HG02884 (cell line): ENCODE measurements around the gene KRTAP10-9.
"Not testable (repeated sequence)": the region's sequence is repeated elsewhere in the genome, so short reads cannot be mapped to it uniquely, and the experiment has no call there.

Experiments used
- ATAC-seq: cut with Tn5 transposase; IDR thresholded peaks from one replicate; pipeline ENCODE4 v1.9.1; 2021; ENCODE audit warnings: mild to moderate bottlenecking, moderate library complexity; ENCODE audit not compliant: unreplicated experiment

The KRTAP10-9 gene

DNA sequence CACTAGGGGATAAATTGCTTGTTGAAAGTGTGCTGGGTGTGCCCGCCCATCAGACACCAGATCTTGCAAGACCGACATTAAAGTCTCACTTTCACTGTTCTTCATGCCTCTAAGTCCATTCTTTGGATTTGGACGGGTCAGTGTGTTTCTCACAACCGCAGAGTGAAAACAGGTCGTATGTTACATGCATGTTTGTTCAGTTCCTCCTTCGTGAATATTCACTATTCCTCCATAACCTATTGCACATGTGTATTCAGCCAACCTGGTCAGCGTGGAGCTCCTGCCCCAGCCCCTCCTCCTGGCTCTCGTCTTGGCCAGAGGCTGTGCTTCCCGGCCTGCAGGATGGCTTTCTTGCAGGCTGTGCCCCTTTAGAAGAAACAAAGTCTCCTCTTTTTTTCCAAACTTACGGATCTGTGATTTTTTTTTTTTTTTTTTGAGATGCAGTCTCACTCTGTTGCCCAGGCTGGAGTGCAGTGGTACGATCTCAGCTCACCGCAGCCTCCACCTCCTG is 32.4 kb upstream of the KRTAP10-9 start:
- no peak for ATAC-seq

DNA sequence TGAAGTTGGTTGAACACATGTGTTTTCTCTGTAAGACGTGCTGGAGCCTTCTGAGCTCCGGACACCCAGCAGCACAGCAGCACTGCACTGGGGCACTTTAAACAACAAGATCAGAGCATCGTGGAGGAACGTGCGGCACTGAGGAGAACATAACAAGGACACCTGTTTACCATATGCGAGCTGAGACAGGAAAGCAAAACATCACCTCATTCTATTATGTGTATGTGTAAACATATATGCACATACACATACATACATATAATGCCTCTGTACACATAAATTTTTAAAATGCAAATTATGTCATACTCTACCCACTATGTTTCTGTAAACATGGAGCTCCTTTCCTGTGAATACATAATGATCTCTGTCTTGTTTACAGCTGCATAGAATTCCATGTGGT is 31.4 kb upstream of the KRTAP10-9 start:
- no peak for ATAC-seq

DNA sequence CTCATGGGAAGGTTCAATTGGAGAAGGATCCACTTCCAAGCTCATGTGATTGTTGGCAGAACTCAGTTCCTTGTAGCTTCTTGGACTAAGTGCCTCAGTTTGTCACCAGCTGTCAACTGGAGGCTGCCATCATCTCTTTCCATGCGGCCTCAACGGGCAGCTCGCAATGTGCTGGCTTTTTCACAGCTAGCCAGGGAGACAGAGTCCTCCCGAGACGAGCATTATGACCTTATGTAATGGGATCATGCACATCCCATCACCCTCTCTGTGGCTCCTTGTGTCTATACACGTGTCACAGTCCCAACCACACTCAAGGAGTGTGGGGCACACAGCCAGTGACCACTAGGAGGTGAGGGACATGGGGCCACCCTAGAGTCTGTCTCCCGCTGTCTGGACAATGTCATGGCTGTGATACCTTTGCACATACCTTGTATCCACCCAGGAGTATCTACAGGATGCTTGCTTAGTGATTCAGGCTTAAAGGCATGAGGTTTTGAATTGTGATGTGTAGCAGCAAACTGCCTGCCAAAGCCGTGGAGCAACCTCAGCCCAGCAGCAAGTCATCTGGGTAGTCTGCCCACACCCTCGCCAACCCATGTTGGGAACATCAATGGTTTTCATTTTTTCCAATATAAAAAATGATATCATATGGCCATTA is 30.7 kb upstream of the KRTAP10-9 start:
- no peak for ATAC-seq

- no peak for ATAC-seq
These were observed 28.8 kb upstream of the KRTAP10-9 start for GRCh38 chr21:44598061-44598460.

DNA sequence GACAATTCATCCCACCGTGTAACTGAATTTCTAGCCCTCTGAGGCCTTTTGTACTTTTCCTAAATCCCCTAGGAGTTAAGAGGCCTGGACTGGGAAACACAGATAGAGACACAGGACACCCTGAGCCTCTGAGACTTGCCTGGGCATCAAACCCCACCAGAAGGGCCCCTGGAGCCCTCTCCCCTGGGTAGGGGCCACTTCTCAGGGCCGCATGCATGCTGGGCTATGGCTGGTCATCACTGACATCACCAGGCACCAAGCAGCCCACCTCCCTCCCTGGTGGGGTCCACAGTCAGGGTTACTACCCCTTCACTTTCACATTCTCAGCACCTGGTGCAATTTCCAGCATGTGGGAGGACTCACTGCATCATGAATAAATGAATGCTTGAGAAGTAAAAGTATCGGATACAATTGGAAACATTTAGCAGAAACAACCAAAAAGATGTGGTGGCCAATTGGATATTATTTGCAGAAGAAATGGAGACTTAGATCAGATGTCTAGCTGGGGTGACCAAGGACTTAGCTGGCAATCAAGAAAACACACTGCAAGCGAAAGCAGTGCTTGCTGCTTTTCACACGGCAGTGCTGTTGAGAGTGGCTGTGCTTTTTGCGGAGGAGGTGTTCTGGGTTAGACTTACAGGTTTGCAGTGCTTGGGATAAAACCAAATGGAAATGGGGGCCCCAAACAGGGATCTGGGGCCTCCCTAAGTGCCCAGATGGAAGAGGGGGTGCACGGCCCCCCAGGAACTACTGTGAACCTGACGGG is 27.4 kb upstream of the KRTAP10-9 start:
- ATAC-seq: no peak

DNA sequence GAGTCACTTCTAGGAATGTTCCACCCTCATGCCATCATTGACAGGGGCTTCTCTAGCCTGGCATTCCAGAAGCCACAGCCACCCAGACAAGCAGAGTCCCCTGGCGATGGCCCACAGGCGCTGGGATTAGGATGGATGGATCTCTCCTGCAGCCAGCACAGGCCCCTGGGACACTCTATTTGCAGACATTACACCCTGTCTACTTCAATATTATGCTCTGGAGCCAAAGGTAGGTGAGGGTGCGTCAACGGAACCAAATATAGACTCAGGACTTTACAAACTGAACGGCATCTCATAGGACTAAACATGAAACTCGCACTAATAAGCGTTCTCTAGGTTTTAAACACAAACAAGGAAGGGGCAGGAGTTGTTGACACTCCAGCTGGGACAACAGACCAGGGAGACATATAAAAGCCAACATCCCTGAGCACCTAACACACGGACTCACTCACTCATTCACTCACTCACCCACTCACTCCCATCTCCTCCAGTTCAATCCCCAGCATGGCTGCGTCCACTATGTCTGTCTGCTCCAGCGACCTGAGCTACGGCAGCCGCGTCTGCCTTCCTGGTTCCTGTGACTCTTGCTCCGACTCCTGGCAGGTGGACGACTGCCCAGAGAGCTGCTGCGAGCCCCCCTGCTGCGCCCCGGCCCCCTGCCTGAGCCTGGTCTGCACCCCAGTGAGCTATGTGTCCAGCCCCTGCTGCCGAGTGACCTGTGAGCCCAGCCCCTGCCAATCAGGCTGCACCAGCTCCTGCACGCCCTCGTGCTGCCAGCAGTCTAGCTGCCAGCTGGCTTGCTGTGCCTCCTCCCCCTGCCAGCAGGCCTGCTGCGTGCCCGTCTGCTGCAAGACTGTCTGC is 26.5 kb upstream of the KRTAP10-9 start, which contains the start of gene KRTAP10-7:
TSS of gene KRTAP10-7 (plus strand) at position 480 of the 861 bp plus-strand sequence. CDS start at position 505, 25 bp downstream.
- ATAC-seq: not testable (repeated sequence)

- not testable (repeated sequence) for ATAC-seq
These were observed 25.8 kb upstream of the KRTAP10-9 start for GRCh38 chr21:44601091-44601490.

GRCh38 chr21:44601596-44602462 is 25.1 kb upstream of the KRTAP10-9 start:
- ATAC-seq: no peak

- ATAC-seq: no peak
These were observed 24.4 kb upstream of the KRTAP10-9 start for GRCh38 chr21:44602463-44602850.

DNA sequence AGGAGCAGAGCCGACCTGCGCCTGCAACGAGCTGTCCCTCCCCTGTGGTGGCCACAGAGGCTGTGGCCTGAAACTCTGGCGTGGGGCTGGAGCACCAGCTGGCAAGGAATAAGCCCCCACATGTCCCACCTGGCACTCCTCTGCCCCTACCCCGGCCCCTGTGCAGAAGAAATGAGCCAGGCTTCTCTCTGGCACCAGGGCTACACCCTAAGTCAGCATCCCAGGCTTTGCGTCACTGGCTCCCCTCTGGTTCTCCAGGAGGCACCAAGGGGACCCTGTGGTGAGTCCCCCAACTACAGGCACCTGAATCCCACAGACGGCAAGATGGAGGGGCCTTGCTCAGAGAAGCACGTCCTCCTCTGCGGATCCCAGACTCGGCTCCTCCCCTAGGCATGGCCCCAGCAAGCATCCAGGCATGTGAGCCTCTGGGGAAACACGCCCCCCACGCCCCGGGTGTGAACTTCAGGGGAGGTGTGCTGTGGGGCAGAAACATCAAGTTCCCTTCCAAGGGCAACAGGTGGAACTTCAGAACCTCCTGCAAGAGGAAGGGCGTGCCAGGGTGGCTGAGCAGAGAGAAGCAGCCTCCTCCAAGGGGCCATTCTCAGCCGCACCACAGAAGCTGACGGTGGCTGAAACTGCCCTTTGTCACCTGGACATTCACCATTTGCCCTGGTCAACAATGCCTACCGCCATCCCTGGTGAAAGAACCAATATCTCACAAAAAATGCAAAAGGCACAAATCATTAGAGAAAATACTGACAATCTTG is 23.6 kb upstream of the KRTAP10-9 start:
- ATAC-seq: no peak

DNA sequence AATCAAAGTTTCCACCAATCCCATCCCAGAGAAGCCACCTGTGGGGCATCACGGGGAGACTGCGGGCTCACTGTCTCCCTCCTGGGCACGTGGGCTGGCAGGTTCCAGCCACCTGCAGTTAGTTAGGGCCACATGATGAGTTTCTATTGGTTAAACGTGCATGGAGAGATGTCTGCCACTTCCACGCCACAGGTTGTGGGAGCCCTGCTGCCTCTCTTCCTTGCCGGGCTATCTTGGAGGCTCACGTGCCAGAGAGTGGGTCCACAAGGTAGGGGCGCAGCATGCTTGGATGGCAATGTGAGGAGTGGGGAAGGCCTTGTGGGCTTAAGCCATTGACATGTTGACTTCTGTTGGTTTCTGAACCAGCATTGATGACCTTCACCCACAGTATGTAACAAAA is 23.0 kb upstream of the KRTAP10-9 start:
- no peak for ATAC-seq

- no peak for ATAC-seq
These were observed 20.4 kb upstream of the KRTAP10-9 start for GRCh38 chr21:44606495-44606894.

- no peak for ATAC-seq
These were observed 17.7 kb upstream of the KRTAP10-9 start for GRCh38 chr21:44609193-44609592.

GRCh38 chr21:44610157-44610843 is 16.6 kb upstream of the KRTAP10-9 start:
- not testable (repeated sequence) for ATAC-seq

- ATAC-seq: no peak
These were observed 15.3 kb upstream of the KRTAP10-9 start for GRCh38 chr21:44611551-44611950.

GRCh38 chr21:44612029-44612486 is 14.8 kb upstream of the KRTAP10-9 start, which contains the start of gene KRTAP10-8:
KRTAP10-8 (plus strand) TSS chr21:44612079; CDS start chr21:44612101, 22 bp downstream.
- no peak for ATAC-seq

- ATAC-seq: no peak
These were observed 14.1 kb upstream of the KRTAP10-9 start for GRCh38 chr21:44612669-44613229.
